Stimulated activated CD8-positive, alpha-beta memory T cell treated with anti-CD3 and anti-CD28 coated beads, Interleukin-7, amount 100 ng/mL, for 48 hours (primary cell): Measurements from ENCODE around the gene SEC61B.
A peak's percentile ranks its signal among the peaks of the same experiment; 100 is the strongest.
"Not testable (repeated sequence)": the region's sequence is repeated elsewhere in the genome, so short reads cannot be mapped to it uniquely, and the experiment has no call there.

Experiments used
- DNase-seq, 2 donors: peaks; one replicate each; pipeline ENCODE4 v3.0.0-alpha.2; 2020; ENCODE audit warnings: low read depth in 1 of 2; ENCODE audit errors: extremely low read depth in 1 of 2

SEC61B gene

GRCh38 chr9:99235926-99236634 is 14.0 kb downstream of the SEC61B start:
- no peak for DNase-seq

GRCh38 chr9:99237356-99237755 is 15.3 kb downstream of the SEC61B start:
- DNase-seq: no peak

GRCh38 chr9:99237849-99238248 is 15.8 kb downstream of the SEC61B start:
- DNase-seq: not testable (repeated sequence)

GRCh38 chr9:99238331-99238730 is 16.2 kb downstream of the SEC61B start:
- no peak for DNase-seq

- DNase-seq: no peak
These were observed 17.4 kb downstream of the SEC61B start for GRCh38 chr9:99239341-99240060.

- no peak for DNase-seq
These were observed 19.0 kb downstream of the SEC61B start for GRCh38 chr9:99241106-99241505.

GRCh38 chr9:99244344-99245260 is 22.5 kb downstream of the SEC61B start:
- DNase-seq: no peak

GRCh38 chr9:99249619-99250018 is 27.5 kb downstream of the SEC61B start:
- peak in 1 of 2 donors; percentile 50 for DNase-seq

GRCh38 chr9:99251157-99251556 is 29.1 kb downstream of the SEC61B start:
- no peak for DNase-seq

GRCh38 chr9:99253134-99253533 is 31.1 kb downstream of the SEC61B start:
- peak in 1 of 2 donors; percentile 50 for DNase-seq

GRCh38 chr9:99253772-99254431 is 31.8 kb downstream of the SEC61B start:
- peak; percentile 80 to 94 for DNase-seq

GRCh38 chr9:99255651-99256050 is 33.6 kb downstream of the SEC61B start:
- no peak for DNase-seq

GRCh38 chr9:99257723-99258389 is 35.8 kb downstream of the SEC61B start:
- no peak for DNase-seq

GRCh38 chr9:99259231-99259918 is 37.3 kb downstream of the SEC61B start:
- no peak for DNase-seq

GRCh38 chr9:99261923-99262322 is 39.8 kb downstream of the SEC61B start:
- DNase-seq: no peak

GRCh38 chr9:99262949-99263418 is 40.9 kb downstream of the SEC61B start:
- DNase-seq: no peak

- no peak for DNase-seq
These were observed 42.1 kb downstream of the SEC61B start for GRCh38 chr9:99264070-99264680.

- no peak for DNase-seq
These were observed 43.6 kb downstream of the SEC61B start for GRCh38 chr9:99265691-99266090.
